Subcutaneous preadipocyte (primary cell): ENCODE measurements around the gene PTPN23. TPM values are rescaled to one million over a fixed set of nuclear protein-coding genes. Genes with fewer than 3 reads are reported as not detected.

Experiments
- total RNA-seq: library from RNA; depleted of rRNA; stranded (reverse); fragments of >200 nt; gene quantifications from 2 replicates; pipeline ENCODE4 v1.2.3, GENCODE V29; 2012

PTPN23 gene
- total RNA-seq: 23.1 and 42.6 TPM in 2 replicates

DNA sequence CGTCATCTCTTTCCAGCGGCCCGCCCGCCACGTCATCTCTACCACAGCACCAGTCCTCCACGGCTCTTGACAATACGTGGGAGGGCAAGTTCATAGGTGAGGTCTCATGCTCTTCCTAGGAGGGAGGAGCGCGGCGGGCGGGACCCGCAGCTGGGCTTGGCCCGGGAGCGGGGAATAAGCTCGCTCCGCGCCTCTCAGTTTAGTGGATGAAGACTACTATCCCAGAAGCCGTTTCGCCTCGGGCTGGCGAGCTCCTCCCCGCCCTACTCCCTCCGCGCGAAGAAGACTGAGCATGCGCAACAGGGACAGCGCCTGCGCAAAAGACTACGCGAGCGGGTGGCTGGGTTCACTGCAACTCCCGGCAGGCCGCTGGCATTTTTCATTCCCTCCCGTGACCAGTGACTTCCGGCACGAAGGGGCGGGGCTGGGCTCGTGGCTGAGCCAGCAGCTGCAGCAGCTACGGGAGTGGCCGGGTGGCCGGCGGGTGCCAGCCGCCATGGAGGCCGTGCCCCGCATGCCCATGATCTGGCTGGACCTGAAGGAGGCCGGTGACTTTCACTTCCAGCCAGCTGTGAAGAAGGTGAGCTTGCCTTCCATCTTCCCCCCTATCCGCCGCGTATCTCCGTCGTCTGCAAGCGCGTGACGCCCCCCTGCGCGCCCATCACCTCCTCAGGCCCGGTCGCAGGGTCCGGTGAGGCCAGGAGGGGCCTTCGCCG, at the start of gene PTPN23:
Gene PTPN23 (plus strand): TSS at position 421 of the 716 bp plus-strand sequence. CDS start 76 bp downstream, at position 497.

Other genes starting within 250 kb of the PTPN23 start
- gene SETD2, start 216.9 kb upstream of the PTPN23 start, total RNA-seq: 25.7 and 31.5 TPM in 2 replicates
- gene KIF9, start 98.2 kb upstream of the PTPN23 start, total RNA-seq: 3.7 and 5.5 TPM in 2 replicates
- 18.0 and 21.9 TPM in 2 replicates for gene KLHL18, start 98.1 kb upstream of the PTPN23 start, total RNA-seq
- gene SCAP, start 94.9 kb downstream of the PTPN23 start, total RNA-seq: 71.3 and 79.0 TPM in 2 replicates
- gene ELP6, start 132.7 kb downstream of the PTPN23 start, total RNA-seq: 25.0 and 29.9 TPM in 2 replicates
- gene CSPG5, start 197.8 kb downstream of the PTPN23 start, total RNA-seq: 0.20 and 0.37 TPM in 2 replicates